ENCODE results near the gene APOB.

APOB gene

GRCh38 chr2:21005700-21006422 lies 38.0 kb downstream of the APOB start:
- no peak for DNase-seq (ENCODE audit: low spot score)

- no peak for DNase-seq (ENCODE audit: low spot score)
These were observed 38.7 kb downstream of the APOB start for GRCh38 chr2:21005111-21005699.

- DNase-seq (ENCODE audit: low spot score): no peak
These were observed 39.7 kb downstream of the APOB start for GRCh38 chr2:21004181-21004572.

- DNase-seq (ENCODE audit: low spot score): no peak
These were observed 40.2 kb downstream of the APOB start for GRCh38 chr2:21003572-21004180.

GRCh38 chr2:21002814-21003192 lies 41.1 kb downstream of the APOB start:
- DNase-seq (ENCODE audit: low spot score): no peak

GRCh38 chr2:21001988-21002813 lies 41.7 kb downstream of the APOB start:
- no peak for DNase-seq (ENCODE audit: low spot score)

- DNase-seq (ENCODE audit: low spot score): no peak
These were observed 42.5 kb downstream of the APOB start for GRCh38 chr2:21001225-21001946.

- DNase-seq (ENCODE audit: low spot score): no peak
These were observed 43.8 kb downstream of the APOB start for GRCh38 chr2:20999906-21000645.

GRCh38 chr2:20998972-20999905 lies 44.6 kb downstream of the APOB start:
- no peak for DNase-seq (ENCODE audit: low spot score)

- no peak for DNase-seq (ENCODE audit: low spot score)
These were observed 45.7 kb downstream of the APOB start for GRCh38 chr2:20997953-20998722.

- no peak for DNase-seq (ENCODE audit: low spot score)
These were observed 49.7 kb downstream of the APOB start for GRCh38 chr2:20994130-20994529.

GRCh38 chr2:20992201-20992711 lies 51.6 kb downstream of the APOB start:
- DNase-seq (ENCODE audit: low spot score): no peak

- no peak for DNase-seq (ENCODE audit: low spot score)
These were observed 53.1 kb downstream of the APOB start for GRCh38 chr2:20990442-20991430.

GRCh38 chr2:20989404-20989803 lies 54.5 kb downstream of the APOB start:
- DNase-seq (ENCODE audit: low spot score): no peak

GRCh38 chr2:20988905-20989304 lies 55.0 kb downstream of the APOB start:
- no peak for DNase-seq (ENCODE audit: low spot score)

GRCh38 chr2:20986024-20986939 lies 57.6 kb downstream of the APOB start:
- no peak for DNase-seq (ENCODE audit: low spot score)

- DNase-seq (ENCODE audit: low spot score): no peak
These were observed 58.8 kb downstream of the APOB start for GRCh38 chr2:20985062-20985461.

All from cerebellar cortex (tissue), 1 donor.